ENCODE measurements around the gene SCIN.
"Not testable (repeated sequence)": the region's sequence is repeated elsewhere in the genome, so short reads cannot be mapped to it uniquely, and the experiment has no call there.

The SCIN gene

GRCh38 chr7:12655161-12655560, 84.6 kb downstream of the SCIN start:
- H4K20me1 ChIP-seq: no peaks in the 10 kb centered on the region
- H3K9me3 ChIP-seq: no peaks in the 10 kb centered on the region
- TF ChIP-seq Cebpa-rat (IDR thresholded peaks at IDR 0.05): no peak
- no peaks in the 10 kb centered on the region for H3K36me3 ChIP-seq
- no peak overlapping the region for H3K4me3 ChIP-seq
- H3K4me2 ChIP-seq: no peak overlapping the region
- H3K27me3 ChIP-seq: no peaks in the 10 kb centered on the region
- no peaks in the 10 kb centered on the region for H3K4me1 ChIP-seq
- H3K9ac ChIP-seq: no peak overlapping the region
- no peak overlapping the region for H3K27ac ChIP-seq

DNA sequence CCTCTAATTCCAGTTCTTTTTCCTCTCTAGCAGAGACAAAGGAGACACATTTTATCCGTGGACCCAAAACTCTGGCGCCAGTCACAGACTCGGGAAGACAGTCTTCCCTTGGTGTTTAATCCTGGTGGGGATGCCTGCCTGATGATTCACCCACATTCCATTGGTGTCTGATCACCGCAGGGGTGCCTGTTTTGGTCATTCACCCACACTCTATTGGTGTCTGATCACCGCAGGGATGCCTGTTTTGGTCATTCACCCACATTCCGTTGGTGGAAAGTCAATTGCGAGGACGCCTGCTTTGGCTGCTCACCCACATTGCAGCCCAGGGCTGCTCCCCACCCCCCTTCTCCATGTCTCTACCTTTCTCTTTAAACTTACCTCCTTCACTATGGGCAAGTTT, 89.9 kb downstream of the SCIN start:
- H3K9ac ChIP-seq, H3K36me3 ChIP-seq, H3K4me3 ChIP-seq, H4K20me1 ChIP-seq, H3K27me3 ChIP-seq, H3K4me2 ChIP-seq, H3K9me3 ChIP-seq, H3K27ac ChIP-seq, H3K4me1 ChIP-seq: not testable (repeated sequence)

GRCh38 chr7:12660986-12661385, 90.5 kb downstream of the SCIN start:
- not testable (repeated sequence) for H3K36me3 ChIP-seq, H3K4me2 ChIP-seq, H3K4me3 ChIP-seq, H3K9ac ChIP-seq, H3K27me3 ChIP-seq, H3K4me1 ChIP-seq, H4K20me1 ChIP-seq, H3K9me3 ChIP-seq, H3K27ac ChIP-seq

DNA sequence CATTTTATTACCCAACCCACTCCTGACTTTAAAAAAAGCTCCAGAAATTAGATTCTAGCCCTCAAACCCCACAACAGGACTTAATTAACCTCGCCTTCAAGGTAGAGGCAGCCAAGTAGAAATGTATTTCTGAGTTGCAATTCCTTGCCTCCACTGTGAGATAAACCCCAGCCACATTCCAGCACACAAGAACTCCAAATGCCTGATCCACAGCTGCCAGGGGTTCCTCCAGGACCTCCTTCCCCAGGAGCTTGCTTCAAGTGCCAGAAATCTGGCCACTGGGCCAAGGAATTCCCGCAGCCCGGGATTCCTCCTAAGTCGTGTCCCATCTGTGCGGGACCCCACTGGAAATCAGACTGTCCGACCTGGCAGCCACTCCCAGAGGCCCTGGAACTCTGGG, 91.1 kb downstream of the SCIN start:
- no peak overlapping the region for H3K9ac ChIP-seq
- H3K27ac ChIP-seq: no peak overlapping the region
- no peaks in the 10 kb centered on the region for H3K9me3 ChIP-seq
- no peaks in the 10 kb centered on the region for H3K4me1 ChIP-seq
- no peaks in the 10 kb centered on the region for H3K36me3 ChIP-seq
- no peak overlapping the region for H3K4me3 ChIP-seq
- no peak overlapping the region for H3K4me2 ChIP-seq
- TF ChIP-seq Cebpa-rat (IDR thresholded peaks at IDR 0.05): no peak
- H4K20me1 ChIP-seq: no peaks in the 10 kb centered on the region
- H3K27me3 ChIP-seq: no peaks in the 10 kb centered on the region

GRCh38 chr7:12670000-12670729, 99.6 kb downstream of the SCIN start:
- no peaks in the 10 kb centered on the region for H3K27me3 ChIP-seq
- H3K4me1 ChIP-seq: peaks cover 8% of the 10 kb centered on the region; the same call in 1 of the 2 replicates
- TF ChIP-seq Cebpa-rat (IDR thresholded peaks at IDR 0.05): no peak
- H4K20me1 ChIP-seq: no peaks in the 10 kb centered on the region
- no peaks in the 10 kb centered on the region for H3K9me3 ChIP-seq
- H3K4me2 ChIP-seq: no peak overlapping the region
- no peak overlapping the region for H3K9ac ChIP-seq
- H3K36me3 ChIP-seq: no peaks in the 10 kb centered on the region
- no peak overlapping the region for H3K27ac ChIP-seq
- H3K4me3 ChIP-seq: no peak overlapping the region

- no peak overlapping the region for H3K27ac ChIP-seq
- no peaks in the 10 kb centered on the region for H3K9me3 ChIP-seq
- no peak for TF ChIP-seq Cebpa-rat (IDR thresholded peaks at IDR 0.05)
- H3K4me1 ChIP-seq: peaks cover 8% of the 10 kb centered on the region; the same call in 1 of the 2 replicates
- no peaks in the 10 kb centered on the region for H3K27me3 ChIP-seq
- H4K20me1 ChIP-seq: no peaks in the 10 kb centered on the region
- H3K36me3 ChIP-seq: no peaks in the 10 kb centered on the region
- no peak overlapping the region for H3K9ac ChIP-seq
- H3K4me3 ChIP-seq: no peak overlapping the region
- no peak overlapping the region for H3K4me2 ChIP-seq
Observed at GRCh38 chr7:12670743-12671520, 100.4 kb downstream of the SCIN start.

DNA sequence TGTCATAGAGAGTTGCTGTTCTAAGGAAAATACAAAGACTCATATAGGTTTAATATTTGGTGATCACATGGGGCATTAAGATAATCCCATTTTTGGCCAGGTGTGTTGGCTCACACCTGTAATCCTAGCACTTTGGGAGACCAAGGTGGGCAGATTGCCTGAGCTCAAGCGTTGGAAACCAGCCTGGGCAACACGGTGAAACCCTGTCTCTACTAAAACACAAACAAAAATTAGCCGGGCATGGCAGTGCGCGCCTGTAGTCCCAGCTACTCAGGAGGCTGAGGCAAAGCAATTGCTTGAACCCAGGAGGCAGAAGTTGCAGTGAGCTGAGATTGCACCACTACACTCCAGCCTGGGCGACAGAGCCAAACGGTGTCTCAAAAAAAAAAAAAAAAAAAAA, 102.9 kb downstream of the SCIN start:
- H3K27me3 ChIP-seq, H3K9me3 ChIP-seq, H3K36me3 ChIP-seq, H3K4me1 ChIP-seq, H3K4me2 ChIP-seq, H3K4me3 ChIP-seq, H3K27ac ChIP-seq, H4K20me1 ChIP-seq, H3K9ac ChIP-seq: not testable (repeated sequence)

DNA sequence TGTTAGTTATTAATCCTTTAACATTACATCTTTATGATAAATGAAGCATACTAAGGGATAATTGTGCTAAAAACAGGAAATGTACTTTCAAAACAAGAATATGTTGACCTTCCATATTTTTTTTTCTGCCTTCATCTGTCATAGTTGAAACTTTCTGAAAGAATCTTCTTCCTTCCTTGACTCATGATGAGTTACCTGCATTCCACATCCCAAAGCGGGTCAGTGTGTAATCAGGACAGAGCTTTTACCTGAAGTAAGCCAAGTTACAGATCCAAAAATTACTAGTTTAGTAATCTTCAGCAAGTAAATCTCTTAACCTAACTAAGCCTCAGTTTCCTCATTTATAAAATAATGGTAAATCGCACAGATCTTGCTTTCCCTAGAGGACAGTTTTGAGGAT, 103.5 kb downstream of the SCIN start:
- Histone ChIP-seq H3K4me2 (no peak overlapping the region), H3K27ac (no peak overlapping the region), H3K4me3 (no peak overlapping the region), H3K4me1 (peaks cover 8% of the 10 kb centered on the region; the same call in 1 of the 2 replicates), H3K9me3 (no peaks in the 10 kb centered on the region), H4K20me1 (no peaks in the 10 kb centered on the region), H3K27me3 (no peaks in the 10 kb centered on the region), H3K36me3 (no peaks in the 10 kb centered on the region), H3K9ac (no peak overlapping the region)
- TF ChIP-seq Cebpa-rat (IDR thresholded peaks at IDR 0.05): no peak

GRCh38 chr7:12674861-12675260, 104.3 kb downstream of the SCIN start:
- no peak for TF ChIP-seq Cebpa-rat (IDR thresholded peaks at IDR 0.05)
- Histone ChIP-seq H3K4me2 (no peak overlapping the region), H3K27me3 (no peaks in the 10 kb centered on the region), H3K36me3 (no peaks in the 10 kb centered on the region), H4K20me1 (no peaks in the 10 kb centered on the region), H3K27ac (no peak overlapping the region), H3K4me3 (no peak overlapping the region), H3K9me3 (no peaks in the 10 kb centered on the region), H3K9ac (no peak overlapping the region), H3K4me1 (peaks cover 8% of the 10 kb centered on the region; the same call in 1 of the 2 replicates)

GRCh38 chr7:12683678-12684585, 113.4 kb downstream of the SCIN start:
- no peak for TF ChIP-seq Cebpa-rat (IDR thresholded peaks at IDR 0.05)
- Histone ChIP-seq H3K9ac (no peak overlapping the region), H3K4me3 (no peak overlapping the region), H3K4me2 (no peak overlapping the region), H3K27me3 (no peaks in the 10 kb centered on the region), H3K27ac (no peak overlapping the region), H3K4me1 (no peaks in the 10 kb centered on the region), H3K36me3 (no peaks in the 10 kb centered on the region), H3K9me3 (peaks cover 16% of the 10 kb centered on the region), H4K20me1 (no peaks in the 10 kb centered on the region)

All from BLaER1 (cell line).